H1 (cell line): ENCODE measurements around the gene CELF1. TPM values are rescaled to one million over a fixed set of nuclear protein-coding genes. Genes with fewer than 3 reads are reported as not detected.

Experiments used
- CTCF ChIA-PET: fragments of 300-600 bp; sonication (Branson Sonifier 250); formaldehyde crosslinking; loops from one replicate; lab custom pipeline; 2021; ENCODE audit not compliant: partially characterized antibody; lab: Charles Lee
- POLR2A ChIA-PET: fragments of 300-600 bp; sonication (Branson Sonifier 250); formaldehyde crosslinking; loops from one replicate; lab custom pipeline; 2021; ENCODE audit warnings: inconsistent platforms; ENCODE audit not compliant: partially characterized antibody; lab: Charles Lee
- DNase-seq, 2 experiments: peaks; one replicate each; pipeline versions ENCODE4 v3.0.0 to v3.0.0-alpha.2; 2010 to 2022; ENCODE audit warnings: low spot score in 2 of 2, low read depth in 1 of 2, mixed read lengths in 1 of 2
- FAIRE-seq: peaks from 2 replicates; lab custom pipeline; 2011; peaks lifted over from hg19 to GRCh38; lab: Jason Lieb, UNC
- H2AFZ ChIP-seq: 2 replicates; pipeline ENCODE4 v1.8.1; 2012; ENCODE audit warnings: low read length, inconsistent platforms
- H2AK5ac ChIP-seq: 2 replicates; pipeline ENCODE4 v1.6.1; 2013; ENCODE audit warnings: low read depth, low read length
- H2BK120ac ChIP-seq: replicated peaks from 2 replicates; pipeline ENCODE3; 2013; ENCODE audit warnings: low read depth, low read length, inconsistent platforms
- H2BK12ac ChIP-seq: 2 replicates; pipeline ENCODE4 v1.6.1; 2013; ENCODE audit warnings: low read depth, low read length
- H2BK15ac ChIP-seq: 2 replicates; pipeline ENCODE4 v1.6.1; 2013; ENCODE audit warnings: low read length
- H2BK20ac ChIP-seq: 2 replicates; pipeline ENCODE4 v1.6.1; 2013; ENCODE audit warnings: low read length
- H2BK5ac ChIP-seq: 2 replicates; pipeline ENCODE4 v1.6.1; 2013; ENCODE audit warnings: low read depth, low read length
- H3K14ac ChIP-seq: 2 replicates; pipeline ENCODE4 v1.6.1; 2013; ENCODE audit warnings: inconsistent platforms; ENCODE audit not compliant: insufficient read length
- H3K18ac ChIP-seq: 2 replicates; pipeline ENCODE4 v1.6.1; 2013; ENCODE audit warnings: low read length; ENCODE audit errors: extremely low read depth
- H3K23ac ChIP-seq: 2 replicates; pipeline ENCODE4 v1.6.1; 2013; ENCODE audit warnings: inconsistent platforms; ENCODE audit not compliant: insufficient read length
- H3K23me2 ChIP-seq: 2 replicates; pipeline ENCODE4 v1.6.1; 2013; ENCODE audit warnings: low read depth, low read length
- H3K27ac ChIP-seq: 2 replicates; pipeline ENCODE4 v1.6.1; 2011; ENCODE audit warnings: low read depth, low read length, inconsistent platforms
- H3K27me3 ChIP-seq, 4 experiments: replicated peaks in 1 of 4; 1 replicate in 1 of 4; 2 replicates in 3 of 4; pipeline versions ENCODE4 v1.6.1 to v1.8.1; 2011 to 2013; ENCODE audit warnings: low read length in 3 of 4, mild to moderate bottlenecking in 3 of 4, inconsistent platforms in 2 of 4, mixed read lengths in 2 of 4, moderate library complexity in 1 of 4; ENCODE audit not compliant: control insufficient read depth in 3 of 4, insufficient read depth in 3 of 4; ENCODE audit errors: extremely low read depth in 1 of 4
- H3K36me3 ChIP-seq, 4 experiments: 2 replicates each; pipeline versions ENCODE4 v1.6.1 to v1.8.1; 2011 to 2013; ENCODE audit warnings: mild to moderate bottlenecking in 4 of 4, low read length in 3 of 4, moderate library complexity in 2 of 4, control low read depth in 1 of 4, inconsistent platforms in 1 of 4; ENCODE audit not compliant: insufficient read depth in 4 of 4, control insufficient read depth in 2 of 4
- H3K4ac ChIP-seq: replicated peaks from 2 replicates; pipeline ENCODE3; 2013; ENCODE audit warnings: low read length, low read depth, mixed read lengths, inconsistent platforms; ENCODE audit not compliant: insufficient read length
- H3K4me1 ChIP-seq, 4 experiments: replicated peaks in 1 of 4; 1 replicate in 1 of 4; 2 replicates in 3 of 4; pipeline versions ENCODE4 v1.6.1 to v1.8.1; 2011 to 2013; ENCODE audit warnings: low read length in 3 of 4, inconsistent platforms in 2 of 4, mixed read lengths in 1 of 4; ENCODE audit not compliant: insufficient read depth in 4 of 4, control insufficient read depth in 3 of 4
- H3K4me2 ChIP-seq, 2 experiments: 2 replicates each; pipeline versions ENCODE4 v1.6.1 to v1.8.1; 2011 to 2013; ENCODE audit warnings: low read depth in 2 of 2, low read length in 2 of 2, control low read depth in 1 of 2, inconsistent platforms in 1 of 2, mild to moderate bottlenecking in 1 of 2; ENCODE audit not compliant: insufficient read depth in 1 of 2
- H3K4me3 ChIP-seq, 4 experiments: fragments of 200-600, 300-600 bp in 1 of 4; sonication (generic), shearing (Covaris generic), sonication (Bioruptor Twin) in 1 of 4; 2 replicates each; pipeline versions ENCODE4 v1.5.1 to v1.8.1; 2011 to 2016; ENCODE audit warnings: low read length in 4 of 4, low read depth in 3 of 4, control low read depth in 2 of 4, inconsistent platforms in 2 of 4, mild to moderate bottlenecking in 2 of 4, mixed read lengths in 1 of 4, moderate library complexity in 1 of 4; ENCODE audit not compliant: insufficient read depth in 2 of 4; ENCODE audit errors: extremely low read depth in 1 of 4
- H3K56ac ChIP-seq: replicated peaks from 2 replicates; pipeline ENCODE3; 2013; ENCODE audit warnings: low read depth, mild to moderate bottlenecking, mixed read lengths, low read length, inconsistent platforms; ENCODE audit not compliant: insufficient read length
- H3K79me1 ChIP-seq: 2 replicates; pipeline ENCODE4 v1.6.1; 2013; ENCODE audit warnings: low read depth, low read length, control low read depth
- H3K79me2 ChIP-seq, 2 experiments: 2 replicates each; pipeline versions ENCODE4 v1.6.1 to v1.8.1; 2012 to 2013; ENCODE audit warnings: low read length in 2 of 2, mild to moderate bottlenecking in 2 of 2, inconsistent platforms in 1 of 2; ENCODE audit not compliant: insufficient read depth in 2 of 2, control insufficient read depth in 1 of 2
- H3K9ac ChIP-seq, 4 experiments: replicated peaks in 1 of 4; 1 replicate in 1 of 4; 2 replicates in 3 of 4; pipeline versions ENCODE4 v1.6.1 to v1.8.1; 2011 to 2013; ENCODE audit warnings: low read depth in 3 of 4, low read length in 3 of 4, control low read depth in 2 of 4, mild to moderate bottlenecking in 2 of 4, moderate library complexity in 2 of 4, inconsistent platforms in 1 of 4; ENCODE audit errors: extremely low read depth in 1 of 4
- H3K9me3 ChIP-seq, 2 experiments: 2 replicates each; pipeline versions ENCODE4 v1.6.1 to v1.8.1; 2012 to 2013; ENCODE audit warnings: mild to moderate bottlenecking in 2 of 2, moderate library complexity in 2 of 2, control low read depth in 1 of 2, inconsistent platforms in 1 of 2, low read depth in 1 of 2, low read length in 1 of 2, mixed read lengths in 1 of 2; ENCODE audit not compliant: insufficient read depth in 2 of 2
- H4K20me1 ChIP-seq, 2 experiments: replicated peaks in 1 of 2; 2 replicates each; pipeline versions ENCODE3 to v1.8.1; 2011 to 2013; ENCODE audit warnings: inconsistent platforms in 2 of 2, low read length in 2 of 2, mild to moderate bottlenecking in 1 of 2; ENCODE audit not compliant: insufficient read depth in 2 of 2, control insufficient read depth in 1 of 2
- H4K5ac ChIP-seq: 2 replicates; pipeline ENCODE4 v1.6.1; 2013; ENCODE audit warnings: low read length, low read depth, mixed read lengths, inconsistent platforms; ENCODE audit not compliant: insufficient read length
- H4K8ac ChIP-seq: 2 replicates; pipeline ENCODE4 v1.8.0; 2013; ENCODE audit warnings: mild to moderate bottlenecking, moderate library complexity, low read length, inconsistent platforms; ENCODE audit not compliant: insufficient read depth; ENCODE audit errors: extremely low read depth
- H4K91ac ChIP-seq: replicated peaks from 2 replicates; pipeline ENCODE3; 2013; ENCODE audit warnings: low read length, mixed read lengths, inconsistent platforms; ENCODE audit not compliant: insufficient read length
- CTCF ChIP-seq, 3 experiments: IDR thresholded peaks; 1 replicate in 2 of 3; 2 replicates in 1 of 3; pipeline versions ENCODE4 v1.5.1 to v1.6.1; 2011; ENCODE audit warnings: low read length in 3 of 3, mild to moderate bottlenecking in 3 of 3, inconsistent platforms in 2 of 3, low read depth in 1 of 3, moderate library complexity in 1 of 3; ENCODE audit not compliant: insufficient read depth in 1 of 3; ENCODE audit errors: control extremely low read depth in 1 of 3
- FOSL1 ChIP-seq: IDR thresholded peaks from 2 replicates; pipeline ENCODE4 v1.6.1; 2011; ENCODE audit warnings: mild to moderate bottlenecking, low read depth, low read length, moderate library complexity; ENCODE audit not compliant: insufficient read depth
- GTF2F1 ChIP-seq: IDR thresholded peaks from 2 replicates; pipeline ENCODE4 v1.6.1; 2012; ENCODE audit warnings: low read depth, low read length, improper control_type of control experiment, borderline replicate concordance
- MAX ChIP-seq: IDR thresholded peaks from 2 replicates; pipeline ENCODE4 v1.6.1; 2012; ENCODE audit warnings: inconsistent platforms
- PHF8 ChIP-seq: fragments of 200-600 bp; sonication (generic); conservative IDR thresholded peaks from 2 replicates; pipeline ENCODE4 v1.7.1; 2012; ENCODE audit warnings: low read depth, mild to moderate bottlenecking, inconsistent platforms, low read length, moderate library complexity
- RNF2 ChIP-seq: fragments of 200-900, 300-1000 bp; sonication (generic); IDR thresholded peaks from 2 replicates; pipeline ENCODE4 v1.7.1; 2016; ENCODE audit warnings: borderline replicate concordance, low read depth, mild to moderate bottlenecking, antibody characterized with exemption, low read length; ENCODE audit not compliant: poor library complexity, severe bottlenecking; ENCODE audit errors: missing control alignments
- TAF7 ChIP-seq: optimal IDR thresholded peaks from 2 replicates; pipeline ENCODE3; 2011; ENCODE audit warnings: low read depth, mild to moderate bottlenecking, inconsistent platforms, low read length, moderate library complexity, borderline replicate concordance
- polyA plus RNA-seq, 7 experiments: library from polyadenylated mRNA; depleted of rRNA in 3 of 7; stranded (reverse) in 5 of 7; unstranded in 2 of 7; fragments of >200 nt in 5 of 7; fragments of 200-250 nt in 2 of 7; gene quantifications; 1 replicate in 5 of 7; 2 replicates in 1 of 7; 4 replicates in 1 of 7; pipeline versions ENCODE4 v1.2.1 to v1.2.3, GENCODE V29; 2011 to 2013; ENCODE audit warnings: missing spikeins in 2 of 7, mixed read lengths in 2 of 7
- total RNA-seq: library from RNA; stranded (reverse); fragmentation: NEBNext Ultra II Directional; extraction: Animal tissue kit (Norgen Biotek cat#: 25700); gene quantifications from 2 replicates; pipeline ENCODE4 v1.2.1, GENCODE V29; 2021

CELF1 gene
- total and polyA plus RNA-seq, 2 of the 8 experiments (the other 6 are each of a cell fraction or from before 2014, with no cell fraction given): 131 to 197 TPM

DNA sequence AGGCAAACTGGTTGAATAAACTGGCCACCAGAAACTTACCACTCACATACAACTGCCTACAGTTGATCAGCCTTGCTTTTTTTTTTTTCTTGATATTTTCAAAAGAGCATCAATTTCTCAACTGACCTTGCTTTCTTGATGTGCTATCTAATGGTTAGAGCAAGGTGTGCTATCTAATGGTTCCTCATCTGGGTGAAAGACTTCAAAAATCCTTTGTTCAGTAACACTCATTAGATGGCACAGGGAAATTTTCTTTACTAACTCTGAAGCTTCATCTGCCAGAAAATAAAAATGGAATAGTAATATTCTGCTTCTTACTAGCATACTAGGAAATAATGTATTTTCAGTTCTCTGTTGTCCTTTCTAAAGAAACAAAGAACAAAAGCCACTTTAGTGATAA, 52.8 kb downstream of the CELF1 start:
- Histone ChIP-seq H2BK15ac (no peak overlapping the region), H3K56ac (no peak overlapping the region), H2BK120ac (no peak overlapping the region), H3K4ac (no peak overlapping the region), H2BK5ac (no peak overlapping the region), H2AFZ (no peak overlapping the region), H4K20me1 (peaks cover 6 to 22% of the 10 kb centered on the region in 2 experiments), H3K27ac (no peak overlapping the region), H3K4me1 (peaks cover 0 to 12% (median 3%) of the 10 kb centered on the region in 4 experiments; a peak in 5 of 7 replicates), H4K8ac (no peak overlapping the region), H3K23ac (no peak overlapping the region), H4K5ac (no peak overlapping the region), H2BK20ac (no peak overlapping the region), H2AK5ac (no peak overlapping the region), H3K36me3 (peaks cover 0 to 16% (median 0%) of the 10 kb centered on the region in 4 experiments; a peak in 2 of 8 replicates), H3K23me2 (no peaks in the 10 kb centered on the region; the same call in 1 of the 2 replicates), H3K9ac (no peak overlapping the region), H3K4me3 (no peak overlapping the region), H2BK12ac (no peak overlapping the region), H3K18ac (no peak overlapping the region), H4K91ac (no peak overlapping the region), H3K79me1 (peaks cover 18% of the 10 kb centered on the region), H3K9me3 (no peaks in the 10 kb centered on the region), H3K27me3 (no peaks in the 10 kb centered on the region), H3K4me2 (no peak overlapping the region), H3K14ac (no peak overlapping the region), H3K79me2 (peaks cover 15 to 98% of the 10 kb centered on the region in 2 experiments)
- FAIRE-seq: no peak
- CTCF ChIA-PET: interaction anchor here (0.6 to 2.1 kb wide), 2 partner anchors 9 to 10 kb away, joined by 3 to 6 read pairs; no protein-coding TSS in a partner anchor
- TF ChIP-seq PHF8 (no peak), TAF7 (no peak), CTCF (IDR thresholded peaks at IDR 0.05; ENCODE audit: control extremely low read depth in 1 of 3, insufficient read depth in 1 of 3, low read depth in 1 of 3, low read length in 3 of 3) (no peak), RNF2 (no peak), MAX (no peak), GTF2F1 (no peak), FOSL1 (no peak)
- DNase-seq: no peak
- POLR2A ChIA-PET: interaction anchor here (1.3 to 2.1 kb wide), 4 partner anchors 9 to 50 kb away, joined by 3 to 6 read pairs (median 4); no protein-coding TSS in a partner anchor
